Activated CD8-positive, alpha-beta memory T cell treated with anti-CD3 and anti-CD28 coated beads, Interleukin-2, amount 50 U/mL, for 48 hours (primary cell): Measurements from ENCODE around the gene RTTN.
"Not testable (repeated sequence)": the region's sequence is repeated elsewhere in the genome, so short reads cannot be mapped to it uniquely, and the experiment has no call there.

Source experiments
- DNase-seq: peaks from one replicate; pipeline ENCODE4 v3.0.0-alpha.2; 2020

Gene RTTN

GRCh38 chr18:70151614-70152013 is 53.9 kb downstream of the RTTN start:
- no peak for DNase-seq

- DNase-seq, result no peak
These were observed 55.7 kb downstream of the RTTN start for GRCh38 chr18:70149616-70150301.

GRCh38 chr18:70149156-70149555 is 56.3 kb downstream of the RTTN start:
- no peak for DNase-seq

GRCh38 chr18:70148039-70148938 is 57.2 kb downstream of the RTTN start:
- no peak for DNase-seq

- no peak for DNase-seq
These were observed 59.3 kb downstream of the RTTN start for GRCh38 chr18:70146174-70146573.

GRCh38 chr18:70142001-70142400 is 63.5 kb downstream of the RTTN start:
- DNase-seq, result no peak

GRCh38 chr18:70139138-70139537 is 66.3 kb downstream of the RTTN start:
- no peak for DNase-seq

- no peak for DNase-seq
These were observed 69.9 kb downstream of the RTTN start for GRCh38 chr18:70135604-70136003.

- DNase-seq, result no peak
These were observed 72.5 kb downstream of the RTTN start for GRCh38 chr18:70132999-70133398.

GRCh38 chr18:70128271-70128670 is 77.2 kb downstream of the RTTN start:
- DNase-seq, result no peak

- DNase-seq, result no peak
These were observed 78.1 kb downstream of the RTTN start for GRCh38 chr18:70127359-70127758.

- DNase-seq, result no peak
These were observed 78.7 kb downstream of the RTTN start for GRCh38 chr18:70126832-70127231.

GRCh38 chr18:70124139-70124538 is 81.3 kb downstream of the RTTN start:
- no peak for DNase-seq

GRCh38 chr18:70121842-70122241 is 83.6 kb downstream of the RTTN start:
- no peak for DNase-seq

- DNase-seq, result no peak
These were observed 88.5 kb downstream of the RTTN start for GRCh38 chr18:70116949-70117348.

GRCh38 chr18:70113511-70113910 is 92.0 kb downstream of the RTTN start:
- no peak for DNase-seq

- no peak for DNase-seq
These were observed 94.8 kb downstream of the RTTN start for GRCh38 chr18:70110678-70111077.

GRCh38 chr18:70107091-70107490 is 98.4 kb downstream of the RTTN start:
- DNase-seq, result no peak

GRCh38 chr18:70102854-70103253 is 102.6 kb downstream of the RTTN start:
- DNase-seq, result not testable (repeated sequence)

GRCh38 chr18:70089858-70090257 is 115.6 kb downstream of the RTTN start:
- DNase-seq, result no peak

GRCh38 chr18:70086085-70086484 is 119.4 kb downstream of the RTTN start:
- DNase-seq, result no peak

- no peak for DNase-seq
These were observed 119.8 kb downstream of the RTTN start for GRCh38 chr18:70085641-70086040.

GRCh38 chr18:70082430-70082829 is 123.1 kb downstream of the RTTN start:
- no peak for DNase-seq

GRCh38 chr18:70078106-70078505 is 127.4 kb downstream of the RTTN start:
- no peak for DNase-seq
